RKO (cell line): ENCODE results near the gene NEK5.
"Not testable (repeated sequence)": the region's sequence is repeated elsewhere in the genome, so short reads cannot be mapped to it uniquely, and the experiment has no call there.

Experiments
- DNase-seq: peaks from one replicate; pipeline ENCODE4 v3.0.0-alpha.2; 2016; ENCODE audit warnings: low spot score

Gene NEK5

DNA sequence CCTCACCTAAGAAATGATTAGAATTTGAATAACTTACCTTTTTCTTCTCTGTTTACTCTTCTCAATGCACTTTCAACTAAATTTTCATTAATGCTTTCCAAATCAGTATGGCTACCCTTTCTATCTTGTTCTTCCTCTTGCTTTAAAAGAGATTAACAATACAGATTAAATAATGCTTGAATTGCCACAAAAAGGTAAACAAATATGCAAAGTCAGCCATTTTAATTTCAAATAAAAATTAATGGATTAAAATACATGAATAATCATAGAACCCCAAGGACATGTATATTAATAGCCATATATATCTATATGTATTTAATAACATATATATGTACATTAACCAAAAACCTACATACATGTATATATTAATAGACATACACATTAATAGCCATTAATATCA lies 7.9 kb upstream of the NEK5 start:
- no peak for DNase-seq

DNA sequence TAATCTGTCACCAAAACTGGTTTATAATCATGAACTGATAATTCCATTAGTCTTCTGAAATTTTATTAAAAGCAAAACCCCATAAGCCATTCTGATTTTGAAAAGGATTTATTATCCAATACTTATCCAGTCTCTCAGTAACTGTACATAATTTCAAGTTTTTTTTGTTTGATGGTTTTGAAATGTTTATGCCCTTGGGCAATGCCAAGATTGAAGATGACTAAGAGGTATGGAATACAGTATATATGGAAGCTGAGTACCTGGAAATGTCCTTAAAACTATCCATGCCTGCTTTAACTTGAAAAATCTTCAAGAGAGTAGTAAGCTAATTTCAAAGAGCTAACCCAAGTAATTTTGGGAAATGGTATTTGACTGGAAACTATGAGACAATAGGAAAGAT lies 1.8 kb upstream of the NEK5 start:
- no peak for DNase-seq

DNA sequence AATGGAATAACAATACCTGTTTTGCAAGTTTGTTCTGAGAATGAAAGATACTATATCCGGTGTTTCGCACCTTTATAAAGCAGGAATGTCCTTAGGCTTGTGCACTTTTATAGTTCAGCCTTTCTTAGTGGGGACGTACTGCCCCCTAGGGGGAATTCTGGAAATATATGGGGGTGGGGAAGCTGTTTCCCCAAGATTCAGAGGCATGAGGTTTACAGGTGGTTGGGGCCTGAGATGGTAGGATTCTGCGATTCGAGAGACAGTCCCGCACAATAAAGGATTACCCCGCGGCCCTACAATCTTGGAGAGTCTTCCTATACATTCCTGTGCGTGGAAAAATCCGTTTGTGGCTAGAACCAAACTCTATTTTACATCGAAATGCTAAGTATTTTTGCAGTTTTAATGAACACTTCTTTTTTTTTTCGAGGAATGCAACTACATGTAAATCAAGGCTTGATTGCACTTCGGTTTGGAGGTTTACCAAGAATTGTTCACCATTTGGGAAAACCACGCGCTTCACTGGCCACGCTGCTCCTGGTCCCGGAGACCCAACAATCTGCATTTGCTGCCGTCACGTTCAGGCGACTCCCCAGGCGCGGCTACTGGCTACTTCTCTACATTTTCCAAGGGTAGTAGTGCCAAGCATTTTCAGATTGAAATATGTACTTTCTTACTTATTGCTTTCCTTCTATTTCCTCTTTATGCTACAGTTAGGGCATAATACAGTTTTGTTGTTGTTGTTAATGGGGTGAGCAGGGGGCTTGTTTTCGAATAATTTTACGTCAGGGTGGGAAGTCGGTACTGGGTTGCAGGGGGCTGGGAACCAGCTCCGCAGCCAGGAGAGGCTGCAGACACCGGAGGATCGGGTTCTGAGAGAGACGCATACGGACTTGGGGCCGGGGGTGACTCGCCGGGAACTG lies 830 bp downstream of the NEK5 start:
- DNase-seq: peak; percentile 78

DNA sequence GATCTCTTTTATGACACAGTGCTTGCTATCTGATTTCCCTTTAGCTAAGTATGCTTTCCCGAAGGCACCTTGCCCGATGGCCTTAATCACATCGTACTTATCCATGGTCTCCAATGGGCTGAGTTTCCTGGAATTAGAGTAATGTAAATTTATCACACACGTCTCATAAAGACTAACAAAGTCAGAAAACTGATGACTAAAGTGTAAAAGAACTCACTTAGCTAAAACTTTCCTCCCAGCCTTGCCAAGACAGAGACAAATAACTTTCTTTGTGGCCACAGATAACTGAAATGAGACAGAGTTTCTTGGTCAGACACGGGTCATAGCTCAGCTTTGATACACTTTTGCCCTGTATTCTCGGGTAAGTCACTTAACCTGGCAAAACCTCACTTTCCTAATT lies 1.5 kb downstream of the NEK5 start:
- DNase-seq: peak; percentile 45

DNA sequence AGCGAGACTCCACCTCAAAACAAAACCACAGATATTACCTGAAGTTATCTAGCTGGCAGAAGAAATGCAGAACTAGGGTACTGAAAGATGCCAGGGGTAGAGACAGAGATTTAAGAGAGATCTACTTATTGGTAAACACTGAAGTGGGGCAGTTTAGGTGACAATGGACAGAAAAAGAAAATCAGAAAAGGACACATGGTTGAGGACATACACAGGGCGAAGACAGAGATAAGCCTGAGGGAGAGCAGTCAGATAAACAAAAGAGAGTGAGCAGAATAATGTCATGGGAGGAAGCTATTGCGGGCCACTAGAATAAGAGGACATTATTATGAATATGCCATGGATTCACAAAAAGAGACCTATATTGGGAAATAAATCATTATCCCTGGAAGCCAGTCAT lies 3.3 kb downstream of the NEK5 start:
- DNase-seq: no peak

DNA sequence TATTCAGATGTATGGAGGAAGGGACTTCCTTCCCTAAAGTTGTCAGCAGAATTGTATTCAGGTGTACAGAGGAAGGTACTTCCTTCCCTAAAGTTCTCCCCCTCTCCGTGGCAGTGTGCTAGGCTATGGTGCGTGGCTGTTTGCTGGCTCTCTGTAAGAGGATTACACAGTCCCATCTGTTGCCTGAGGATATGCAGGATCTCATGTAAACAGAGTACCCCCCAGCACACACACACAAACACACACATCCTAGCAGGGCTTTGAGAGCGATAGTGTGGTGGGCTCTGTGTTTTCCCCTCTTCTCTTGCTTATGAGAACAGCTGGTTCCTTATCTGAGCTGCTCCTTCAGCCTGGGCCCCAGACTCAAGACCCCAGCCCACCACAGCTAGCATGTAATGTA lies 10.3 kb downstream of the NEK5 start:
- DNase-seq: no peak

DNA sequence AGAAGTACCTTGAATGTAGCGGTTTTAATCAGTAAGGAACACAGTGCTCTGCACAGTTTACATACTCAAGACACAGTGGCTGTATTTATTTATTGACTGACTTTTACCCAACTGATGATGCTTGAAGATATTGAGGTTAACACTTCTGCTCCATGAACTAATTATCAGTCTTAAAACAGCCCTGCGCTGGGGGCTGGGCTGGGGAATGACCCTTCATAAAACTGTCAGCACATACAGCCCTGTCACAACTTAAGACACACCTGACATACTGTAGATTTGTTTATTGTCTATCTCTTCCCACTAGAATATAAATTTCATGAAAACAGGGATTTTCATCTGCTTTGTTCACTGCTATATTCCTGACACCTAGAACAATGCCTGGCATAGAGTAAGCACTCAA lies 10.8 kb downstream of the NEK5 start:
- DNase-seq: no peak

DNA sequence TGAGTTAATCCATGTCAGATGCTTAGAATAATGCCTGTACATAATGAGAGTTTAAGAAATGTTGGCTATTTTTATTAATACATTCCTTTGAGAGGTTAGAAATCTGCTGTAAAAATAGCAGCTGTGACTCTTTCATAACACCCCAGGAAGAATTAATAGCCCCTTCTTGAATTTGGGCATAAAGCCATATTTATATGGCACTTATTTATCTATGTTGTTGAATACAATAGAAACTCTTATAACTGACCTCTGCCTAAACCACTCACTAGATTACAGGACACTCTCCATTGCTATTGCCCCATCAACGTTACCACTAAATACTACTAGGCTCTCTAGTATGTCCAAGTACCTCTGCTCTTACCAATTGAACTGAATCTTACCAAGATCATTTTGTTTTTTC lies 16.3 kb downstream of the NEK5 start:
- no peak for DNase-seq

DNA sequence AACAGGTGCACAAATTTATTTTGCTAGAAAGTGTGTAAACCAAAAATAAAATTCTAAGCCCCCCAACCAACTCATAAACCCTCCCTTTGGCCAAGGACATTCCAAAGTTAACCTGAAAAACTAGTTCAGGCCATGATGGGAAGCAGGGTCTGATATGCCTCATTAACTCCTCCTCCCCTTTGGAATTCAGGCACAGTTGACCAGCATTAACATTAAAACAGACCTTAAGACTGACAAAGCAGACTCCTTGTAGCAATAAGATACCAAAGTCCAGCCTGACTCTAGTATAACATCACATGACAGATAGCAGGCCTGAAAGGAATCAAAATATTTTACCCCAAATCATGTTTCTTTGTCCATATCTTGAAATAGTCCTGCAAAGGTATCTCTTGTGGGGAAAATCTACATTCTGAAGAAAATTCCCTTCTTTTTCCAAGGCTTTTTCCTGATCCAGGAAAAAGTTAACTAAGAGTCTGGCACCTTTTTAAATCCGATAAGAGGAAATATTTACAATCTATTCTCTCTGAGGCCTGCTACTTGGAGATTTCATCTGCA lies 19.7 kb downstream of the NEK5 start:
- DNase-seq: no peak

DNA sequence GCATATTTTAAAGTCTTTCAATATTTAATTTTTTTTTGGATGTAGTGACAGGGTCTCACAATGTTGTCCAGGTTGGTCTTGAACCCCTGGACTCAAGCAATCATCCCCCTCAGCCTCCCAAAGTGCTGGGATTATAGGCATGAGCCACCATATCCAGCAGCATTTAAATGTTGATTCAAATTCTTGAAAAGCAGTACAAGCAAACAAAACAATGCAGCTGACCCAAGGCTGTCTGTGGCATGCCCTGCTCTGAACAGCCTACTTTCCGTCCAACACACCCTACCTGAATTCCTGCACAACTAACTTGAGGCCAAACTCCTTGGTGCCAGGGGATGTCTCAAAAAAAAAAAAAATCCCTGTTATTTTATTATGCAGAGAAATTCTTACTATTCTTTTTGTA lies 23.0 kb downstream of the NEK5 start:
- DNase-seq: no peak

DNA sequence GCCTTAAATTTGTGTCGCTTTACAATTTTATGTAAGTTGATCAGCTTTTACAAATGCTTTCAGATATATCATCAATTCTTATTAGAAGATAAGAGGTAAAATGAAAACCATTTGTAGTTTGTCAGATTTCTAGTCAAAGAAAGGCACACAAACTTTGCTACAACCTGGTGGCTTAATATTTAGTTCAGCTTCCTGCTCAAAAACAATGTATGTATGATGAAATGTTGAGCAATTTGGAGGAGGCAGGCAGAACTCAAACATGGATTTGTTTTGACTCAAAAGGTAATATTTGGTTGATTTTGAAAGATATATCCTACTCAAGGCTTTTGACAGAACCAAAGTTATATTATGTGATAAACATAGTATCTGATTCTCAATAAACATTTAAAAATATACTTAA lies 24.2 kb downstream of the NEK5 start:
- peak; percentile 5 for DNase-seq

DNA sequence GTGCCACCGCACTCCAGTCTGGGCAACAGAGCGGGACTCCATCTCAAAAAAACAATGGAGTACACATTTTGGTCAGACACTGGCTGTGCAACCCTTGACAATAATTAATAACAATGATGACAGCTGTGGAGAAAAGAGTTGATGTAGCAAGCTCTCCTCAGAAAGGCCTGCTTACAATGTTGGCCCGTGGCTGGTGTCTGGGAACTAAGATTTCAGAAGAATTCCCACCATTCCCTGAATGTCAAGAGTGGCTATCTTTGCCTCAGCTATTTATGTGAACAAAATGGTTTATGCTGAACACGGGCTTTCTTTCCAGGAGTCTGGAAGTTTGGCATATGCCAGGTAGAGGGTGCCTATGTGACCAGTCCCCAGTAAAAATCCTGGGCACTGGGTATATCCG lies 25.5 kb downstream of the NEK5 start:
- DNase-seq: no peak

DNA sequence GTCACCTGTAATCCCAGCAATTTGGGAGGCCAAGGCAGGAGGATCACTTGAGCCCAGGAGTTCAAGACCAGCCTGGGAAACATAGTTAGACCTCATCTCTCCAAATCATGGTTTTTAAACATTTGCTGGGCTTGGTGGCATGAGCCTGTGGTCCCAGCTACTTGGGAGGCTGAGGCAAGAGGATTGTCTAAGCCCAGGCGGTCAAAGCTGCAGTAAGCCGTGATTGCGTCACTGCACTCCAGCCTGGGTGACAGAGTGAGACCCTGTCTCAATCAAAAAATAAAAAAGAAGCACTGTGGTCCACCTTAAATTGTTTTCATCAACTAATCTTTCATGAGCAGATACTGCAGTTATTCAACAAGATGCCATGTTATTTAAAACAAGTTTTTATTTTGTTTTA lies 26.4 kb downstream of the NEK5 start:
- DNase-seq: not testable (repeated sequence)

DNA sequence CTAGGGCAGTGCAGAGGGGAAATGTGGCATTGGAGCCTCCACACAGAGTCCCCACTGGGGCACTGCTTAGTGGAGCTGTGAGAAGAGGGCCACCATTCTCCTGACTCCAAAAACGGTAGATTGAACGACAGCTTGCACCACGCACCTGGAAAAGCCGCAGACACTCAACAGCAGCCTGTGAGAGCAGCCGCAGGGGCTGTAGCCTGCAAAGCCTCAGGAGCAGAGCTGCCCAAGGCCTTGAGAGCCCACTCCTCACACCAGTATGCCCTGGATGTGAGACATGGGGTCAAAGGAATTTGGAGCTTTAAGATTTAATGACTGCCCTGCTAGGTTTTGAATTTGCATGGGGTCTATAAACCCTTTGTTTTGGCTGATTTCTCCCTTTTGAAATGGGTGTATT lies 31.7 kb downstream of the NEK5 start:
- DNase-seq: no peak

DNA sequence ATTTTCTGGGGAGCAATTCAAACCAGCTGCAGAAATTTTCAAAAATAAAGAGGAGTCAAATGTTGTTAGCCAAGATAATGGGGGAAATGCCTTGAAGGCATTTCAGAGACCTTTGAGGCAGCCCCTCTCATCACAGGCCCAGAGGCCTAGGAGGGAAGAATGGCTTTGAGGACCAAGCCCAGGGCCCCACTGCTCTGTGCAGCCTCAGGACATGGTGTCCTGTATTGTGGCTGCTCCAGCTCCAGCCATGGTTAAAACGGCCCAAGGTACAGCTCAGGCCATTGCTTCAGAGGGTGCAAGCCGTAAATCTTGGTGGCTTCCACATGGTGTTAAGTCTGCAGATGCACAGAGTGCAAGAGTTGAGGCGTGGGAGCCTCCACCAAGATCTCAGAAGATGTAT lies 32.1 kb downstream of the NEK5 start:
- DNase-seq: no peak

DNA sequence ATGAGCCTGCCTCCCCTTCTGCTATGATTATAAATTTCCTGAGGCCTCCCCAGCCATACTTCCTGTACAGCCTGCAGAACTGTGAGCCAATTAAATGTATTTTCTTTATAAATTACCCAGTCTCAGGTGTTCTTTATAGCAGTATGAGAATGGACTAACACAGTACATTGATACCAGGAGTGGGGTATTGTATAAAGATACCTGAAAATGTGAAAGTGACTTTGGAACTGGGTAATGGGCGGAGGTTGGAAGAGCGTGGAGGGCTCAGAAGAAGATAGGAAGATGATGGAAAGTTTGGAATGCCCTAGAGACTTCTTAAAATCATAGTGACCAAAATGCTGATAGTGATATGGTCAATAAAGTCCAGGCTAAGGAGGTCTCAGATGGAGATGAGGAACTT lies 32.8 kb downstream of the NEK5 start:
- DNase-seq: no peak

DNA sequence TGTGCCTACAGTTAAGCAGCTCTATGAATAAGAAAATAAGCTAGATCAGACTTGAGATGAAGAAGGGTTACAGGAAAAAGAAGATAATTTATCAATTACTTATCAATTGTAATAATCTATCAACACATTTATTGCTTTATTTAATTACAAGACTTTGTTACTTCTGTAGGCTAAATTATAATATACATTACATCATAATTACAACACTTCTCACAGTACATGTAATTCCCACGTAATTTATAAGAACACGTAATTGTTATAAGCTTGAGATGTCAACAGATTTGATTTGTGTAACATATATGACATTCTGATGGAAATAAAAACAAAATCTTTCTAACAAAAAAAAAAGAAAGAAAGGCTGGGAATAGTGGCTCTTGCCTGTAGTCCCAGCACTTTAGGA lies 36.8 kb downstream of the NEK5 start:
- DNase-seq: no peak

DNA sequence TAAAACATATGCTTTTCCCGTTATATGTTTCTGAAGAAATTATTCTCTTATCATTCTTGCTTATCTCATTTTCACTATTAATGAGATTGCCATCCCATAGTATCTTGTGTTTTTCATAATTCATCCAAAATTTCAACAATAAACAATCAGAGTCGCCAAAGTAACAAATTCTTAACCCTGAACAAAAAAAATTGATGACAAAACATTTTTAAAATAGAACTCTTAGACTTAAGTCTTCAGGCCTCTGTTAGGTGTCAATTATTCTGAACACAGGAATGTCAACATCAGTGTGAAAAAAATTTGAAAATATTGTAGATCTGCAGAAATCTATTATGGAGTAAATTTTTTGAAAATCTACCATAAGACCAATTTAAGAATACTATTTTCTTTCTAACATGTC lies 37.4 kb downstream of the NEK5 start:
- DNase-seq: no peak

DNA sequence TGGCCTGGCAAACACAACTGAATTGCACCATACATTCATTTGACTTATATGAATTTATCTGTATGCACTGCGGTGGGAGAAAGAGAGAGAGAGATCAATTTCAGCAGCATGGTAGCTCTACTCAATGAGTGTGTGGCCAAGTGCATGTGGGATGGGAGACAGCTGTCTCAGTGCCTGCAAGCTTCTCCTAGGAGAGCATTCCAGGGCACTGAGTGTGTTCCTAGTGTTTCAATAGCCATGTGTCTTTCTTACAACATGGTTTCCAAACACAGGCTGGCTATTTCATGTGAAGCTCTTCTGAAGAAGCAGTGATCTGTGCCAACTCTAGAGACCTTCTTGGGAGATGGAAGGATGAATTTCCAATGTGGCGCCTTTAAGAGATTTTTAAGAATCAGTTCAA lies 43.5 kb downstream of the NEK5 start:
- no peak for DNase-seq

DNA sequence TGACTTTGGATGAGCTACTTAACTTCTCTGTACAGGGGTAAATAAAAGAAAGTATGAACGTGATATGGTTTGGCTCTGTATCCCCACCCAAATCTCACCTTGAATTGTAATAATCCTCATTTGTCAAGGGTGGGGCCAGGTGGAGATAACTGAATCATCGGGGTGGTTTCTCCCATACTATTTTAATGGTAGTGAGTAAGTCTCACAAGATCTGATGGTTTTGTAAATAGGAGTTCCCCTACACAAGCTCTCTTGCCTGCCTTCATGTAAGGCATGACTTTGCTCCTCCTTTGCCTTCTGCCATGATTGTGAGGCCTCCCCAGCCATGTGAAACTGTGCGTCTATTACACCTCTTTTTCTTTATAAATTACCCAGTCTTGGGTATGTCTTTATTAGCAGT lies 43.9 kb downstream of the NEK5 start:
- DNase-seq: not testable (repeated sequence)

DNA sequence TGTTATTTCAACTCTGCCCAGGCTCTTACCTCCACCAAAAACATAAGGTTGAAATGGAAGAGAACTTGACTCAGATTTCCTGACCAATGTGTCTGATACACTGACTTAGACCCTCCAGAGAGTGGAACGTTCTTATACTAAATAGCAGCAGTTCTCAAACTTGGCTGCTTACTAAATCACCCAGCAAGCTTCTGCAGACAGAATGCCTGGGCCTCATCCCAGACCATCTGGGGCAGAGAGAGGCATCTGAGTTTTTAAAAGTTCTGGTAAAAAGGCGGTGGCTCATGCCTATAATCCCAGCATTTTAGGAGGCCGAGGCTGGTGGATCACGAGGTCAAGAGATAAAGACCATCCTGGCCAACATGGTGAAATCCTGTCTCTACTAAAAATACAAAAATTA lies 46.3 kb downstream of the NEK5 start:
- no peak for DNase-seq

DNA sequence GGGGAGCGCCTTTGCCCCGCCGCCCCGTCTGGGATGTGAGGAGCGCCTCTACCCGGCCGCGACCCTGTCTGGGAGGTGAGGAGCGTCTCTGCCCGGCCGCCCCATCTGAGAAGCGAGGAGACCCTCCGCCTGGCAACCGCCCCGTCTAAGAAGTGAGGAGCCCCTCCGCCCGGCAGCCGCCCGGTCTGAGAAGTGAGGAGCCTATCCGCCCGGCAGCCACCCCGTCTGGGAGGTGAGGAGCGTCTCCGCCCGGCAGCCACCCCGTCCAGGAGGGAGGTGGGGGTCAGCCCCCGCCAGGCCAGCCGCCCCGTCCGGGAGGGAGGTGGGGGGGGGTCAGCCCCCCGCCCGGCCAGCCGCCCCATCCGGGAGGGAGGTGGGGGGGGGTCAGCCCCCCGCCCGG lies 49.0 kb downstream of the NEK5 start:
- not testable (repeated sequence) for DNase-seq

DNA sequence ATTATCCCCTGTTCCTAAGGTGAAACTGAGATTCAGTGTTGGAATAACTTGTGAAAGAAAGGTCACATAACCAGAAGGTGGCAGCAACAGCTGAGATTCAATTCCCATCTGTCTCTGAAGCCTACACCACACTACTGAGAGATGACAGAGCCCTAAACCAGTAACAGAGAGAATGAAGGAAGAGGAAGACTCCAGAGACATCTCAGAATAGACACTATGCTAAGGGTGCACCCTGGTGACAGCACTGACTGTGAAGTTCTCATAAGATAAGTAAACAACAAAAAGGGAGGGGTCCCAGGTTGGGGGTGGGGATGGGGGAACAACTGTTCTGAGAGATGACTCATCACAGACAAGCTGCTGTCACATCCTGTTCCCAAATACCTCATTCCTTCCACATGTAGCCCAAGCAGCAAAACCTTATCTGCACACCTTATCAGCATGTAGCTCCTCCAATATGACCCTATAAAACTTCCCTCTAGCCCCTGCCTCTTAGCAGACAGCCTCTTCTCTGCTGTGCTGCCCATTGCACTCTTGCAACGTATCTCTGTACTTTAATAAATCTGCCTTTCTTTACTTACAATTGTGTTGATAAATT lies 57.8 kb downstream of the NEK5 start:
- peak; percentile 44 for DNase-seq

DNA sequence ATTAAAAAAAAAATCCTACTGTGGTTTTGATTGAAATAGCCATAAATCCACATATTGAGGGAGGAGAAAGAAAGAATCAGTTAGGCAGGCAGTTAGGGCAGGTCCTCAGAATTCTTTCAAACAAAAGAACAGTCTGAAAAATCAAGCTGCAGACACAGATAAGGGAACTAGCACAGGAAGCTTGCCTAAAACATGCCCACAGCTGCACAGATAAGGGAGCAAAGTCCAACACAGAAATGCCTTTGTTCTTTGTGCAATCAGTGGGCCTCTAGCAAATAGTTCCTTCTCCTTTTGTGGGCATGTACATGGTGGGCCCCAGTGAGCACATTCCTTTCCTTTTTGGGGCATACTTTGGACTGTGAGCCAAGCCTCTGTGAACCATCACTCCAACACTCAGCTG lies 61.6 kb downstream of the NEK5 start:
- DNase-seq: no peak
